DOHH2 (cell line): Measurements from ENCODE around the gene CLDN34.

Experiments
- EZH2phosphoT487 ChIP-seq: fragments of 200-600 bp; sonication (generic); IDR thresholded peaks from 2 replicates; pipeline ENCODE4 v1.6.1; 2017; ENCODE audit warnings: borderline replicate concordance, mild to moderate bottlenecking, antibody characterized with exemption, low read length, moderate library complexity, mixed read lengths
- TF ChIP-seq, protein P1 (sequence below): fragments of 200-600 bp; sonication (generic); IDR thresholded peaks from one replicate; pipeline ENCODE4 v1.5.1; 2014; ENCODE audit warnings: antibody characterized with exemption, mild to moderate bottlenecking, low read depth, low read length; ENCODE audit not compliant: poor library complexity, severe bottlenecking

DNA sequence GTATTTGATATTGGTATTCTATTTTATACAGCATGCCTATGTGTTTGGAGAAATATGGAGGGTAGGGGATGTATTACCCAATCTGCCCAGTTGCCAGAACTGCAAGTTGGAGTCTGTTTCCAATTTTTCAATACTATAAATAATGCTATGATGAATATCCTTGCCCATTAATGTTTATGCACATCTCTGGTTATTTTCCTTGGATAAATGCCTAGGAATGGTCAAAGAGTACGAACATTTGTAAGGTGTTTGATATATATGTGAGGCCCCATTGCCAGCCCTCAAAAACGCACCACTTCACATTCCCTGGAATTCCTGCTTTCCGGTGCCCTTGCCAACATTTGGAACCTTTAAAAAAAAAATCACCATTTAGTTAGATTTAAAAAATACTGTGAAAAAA, 34.3 kb downstream of the CLDN34 start:
- TF ChIP-seq, protein P1, sequence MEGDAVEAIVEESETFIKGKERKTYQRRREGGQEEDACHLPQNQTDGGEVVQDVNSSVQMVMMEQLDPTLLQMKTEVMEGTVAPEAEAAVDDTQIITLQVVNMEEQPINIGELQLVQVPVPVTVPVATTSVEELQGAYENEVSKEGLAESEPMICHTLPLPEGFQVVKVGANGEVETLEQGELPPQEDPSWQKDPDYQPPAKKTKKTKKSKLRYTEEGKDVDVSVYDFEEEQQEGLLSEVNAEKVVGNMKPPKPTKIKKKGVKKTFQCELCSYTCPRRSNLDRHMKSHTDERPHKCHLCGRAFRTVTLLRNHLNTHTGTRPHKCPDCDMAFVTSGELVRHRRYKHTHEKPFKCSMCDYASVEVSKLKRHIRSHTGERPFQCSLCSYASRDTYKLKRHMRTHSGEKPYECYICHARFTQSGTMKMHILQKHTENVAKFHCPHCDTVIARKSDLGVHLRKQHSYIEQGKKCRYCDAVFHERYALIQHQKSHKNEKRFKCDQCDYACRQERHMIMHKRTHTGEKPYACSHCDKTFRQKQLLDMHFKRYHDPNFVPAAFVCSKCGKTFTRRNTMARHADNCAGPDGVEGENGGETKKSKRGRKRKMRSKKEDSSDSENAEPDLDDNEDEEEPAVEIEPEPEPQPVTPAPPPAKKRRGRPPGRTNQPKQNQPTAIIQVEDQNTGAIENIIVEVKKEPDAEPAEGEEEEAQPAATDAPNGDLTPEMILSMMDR, result no peak
- no peak for TF ChIP-seq EZH2phosphoT487
